Epithelial cell of esophagus (primary cell): Measurements from ENCODE around the gene MOSPD3.
A peak's percentile ranks its signal among the peaks of the same experiment; 100 is the strongest.

Source experiments
- DNase-seq: peaks from one replicate; pipeline ENCODE4 v3.0.0; 2010; ENCODE audit warnings: low read depth
- H3K4me3 ChIP-seq: 2 replicates; pipeline ENCODE4 v1.5.1; 2011; ENCODE audit warnings: mild to moderate bottlenecking, low read length, control low read depth
- CTCF ChIP-seq: IDR thresholded peaks from 2 replicates; pipeline ENCODE4 v1.5.1; 2011; ENCODE audit warnings: low read depth, mild to moderate bottlenecking, low read length, control low read depth, inconsistent platforms; ENCODE audit not compliant: insufficient read depth; ENCODE audit errors: missing control alignments

The MOSPD3 gene

GRCh38 chr7:100567031-100567730 is 45.2 kb upstream of the MOSPD3 start:
- no peak for DNase-seq
- no peak overlapping the region for H3K4me3 ChIP-seq
- no peak for TF ChIP-seq CTCF

- no peak for DNase-seq
- no peak overlapping the region for H3K4me3 ChIP-seq
- TF ChIP-seq CTCF, result no peak
These were observed 44.6 kb upstream of the MOSPD3 start for GRCh38 chr7:100567751-100568175.

DNA sequence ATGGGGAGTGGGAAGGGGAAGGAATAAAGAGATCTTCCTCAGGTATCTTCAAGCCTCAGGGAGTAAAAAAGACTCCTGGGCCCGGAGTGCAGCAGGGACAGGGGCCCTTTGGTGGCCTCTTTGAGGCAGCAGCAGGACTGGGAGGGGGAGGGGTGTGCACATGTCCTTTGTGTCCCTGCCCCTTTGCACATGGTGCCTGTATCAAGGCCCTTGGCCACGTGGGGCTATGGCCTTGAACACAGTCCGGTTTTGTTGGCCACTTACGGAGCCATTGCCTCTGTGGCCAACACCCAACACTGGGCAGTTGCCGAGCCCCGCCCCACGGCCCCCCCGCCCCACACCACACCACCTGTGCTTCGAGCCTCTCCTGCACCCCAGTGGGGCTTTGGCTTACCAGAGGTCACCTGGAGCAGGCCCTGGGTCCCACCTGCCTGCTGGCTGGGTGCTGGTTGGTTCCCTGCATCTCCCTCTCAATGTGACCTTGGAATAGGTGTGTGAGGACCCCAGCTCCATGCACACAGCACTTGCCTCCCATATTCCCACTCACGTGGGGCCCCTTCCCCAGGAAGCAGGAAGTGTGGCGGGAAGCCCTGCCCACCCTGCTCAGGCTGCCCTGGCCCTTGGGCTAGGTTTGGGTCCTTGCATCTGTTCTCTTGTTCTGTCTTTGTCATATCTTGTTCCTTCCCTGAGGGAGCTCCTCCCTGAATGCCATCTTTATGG is 44.0 kb upstream of the MOSPD3 start:
- no peak overlapping the region for H3K4me3 ChIP-seq
- TF ChIP-seq CTCF, result no peak
- no peak for DNase-seq

DNA sequence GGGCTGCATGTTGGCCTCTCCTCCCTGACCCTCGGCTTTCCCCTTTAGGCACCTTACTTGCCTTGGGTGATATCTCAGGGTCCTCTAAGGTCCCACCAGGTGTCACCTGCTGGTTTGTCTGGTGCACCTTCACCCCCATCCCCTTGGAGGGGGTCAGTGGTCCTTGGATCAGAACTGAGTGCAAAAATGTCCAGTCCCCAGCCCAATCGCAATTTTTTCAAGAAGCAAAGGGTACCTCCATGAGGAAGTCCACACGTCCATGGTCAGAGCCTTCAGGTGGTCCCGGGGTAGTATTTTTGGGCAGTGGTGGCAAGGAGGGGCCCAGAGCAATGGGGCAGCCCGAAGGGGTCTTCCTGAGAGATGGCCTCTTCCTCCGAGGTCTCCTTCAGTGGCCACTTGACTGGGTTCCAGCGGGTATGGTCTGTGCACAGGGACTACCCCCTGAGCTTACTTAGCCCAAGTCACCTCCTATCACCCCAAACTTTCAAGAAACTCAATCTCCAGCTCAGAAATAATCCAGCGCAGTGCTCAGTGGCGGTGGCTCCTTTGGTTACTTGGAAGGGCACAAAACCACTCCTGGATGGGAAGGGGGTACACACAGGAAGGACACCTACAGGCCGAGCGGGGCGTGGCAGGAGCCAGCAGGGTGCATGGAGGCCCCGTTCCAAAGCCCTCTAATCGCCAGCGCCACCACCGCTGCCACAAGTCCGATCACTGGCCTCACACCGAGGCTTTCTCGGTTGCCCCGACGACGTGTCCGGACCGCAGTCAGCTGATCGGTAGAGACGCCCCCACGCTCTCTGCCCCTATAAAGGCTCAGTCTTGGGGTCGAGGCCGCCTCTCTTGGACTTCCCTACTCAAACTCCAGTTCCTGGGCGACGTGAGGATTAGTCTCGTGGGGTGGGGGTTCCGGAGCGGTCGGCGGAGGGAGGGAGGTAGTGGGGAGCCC is 43.2 kb upstream of the MOSPD3 start:
- no peak for DNase-seq
- H3K4me3 ChIP-seq, result no peak overlapping the region
- peak; percentile 33 for TF ChIP-seq CTCF

DNA sequence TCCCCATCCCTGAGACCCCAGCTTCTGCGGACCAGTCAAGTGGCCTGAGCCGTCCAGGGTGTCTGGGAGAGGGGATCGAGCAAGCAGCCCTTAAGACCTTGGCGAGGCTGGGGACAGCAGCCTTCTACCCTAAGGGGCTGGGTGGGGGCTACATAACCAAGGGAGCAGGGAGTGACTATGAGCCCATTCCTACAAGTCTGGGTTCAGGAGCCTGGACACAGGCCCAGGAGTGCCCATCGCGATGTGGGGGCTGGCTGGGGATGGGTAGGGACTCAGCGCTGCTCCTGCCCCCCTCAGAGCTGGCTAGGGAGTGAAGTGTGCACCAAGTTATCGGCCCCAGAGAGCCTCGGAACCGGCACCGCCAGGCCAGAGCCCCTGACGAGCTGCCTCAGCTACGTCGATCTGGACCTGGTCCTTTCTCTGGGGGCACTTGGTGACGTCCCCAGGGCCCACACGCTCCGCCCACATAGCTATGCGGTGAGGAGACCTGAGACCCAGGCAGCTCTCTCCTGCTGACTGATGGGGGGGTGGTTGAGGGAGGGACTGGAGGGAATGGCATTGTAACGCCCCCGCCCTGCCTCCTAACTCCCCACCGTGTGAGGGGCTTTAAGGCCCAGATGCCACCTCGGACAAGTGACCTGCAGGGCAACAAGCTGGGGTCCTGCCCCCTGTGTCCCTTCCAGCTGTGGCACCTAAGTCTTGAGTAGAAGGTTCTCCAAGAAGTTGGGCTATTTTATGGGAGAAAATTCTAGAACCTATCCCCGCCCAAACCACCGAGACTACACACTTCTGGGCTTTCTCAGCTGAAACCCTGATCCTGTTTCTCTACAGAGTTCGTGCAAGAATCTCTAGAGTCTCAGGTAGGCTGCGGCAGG is 41.1 kb upstream of the MOSPD3 start:
- no peak overlapping the region for H3K4me3 ChIP-seq
- no peak for TF ChIP-seq CTCF
- DNase-seq, result no peak

GRCh38 chr7:100571829-100572116 is 40.6 kb upstream of the MOSPD3 start:
- no peak for TF ChIP-seq CTCF
- no peak for DNase-seq
- H3K4me3 ChIP-seq, result no peak overlapping the region
